GM15510 (cell line): Measurements from ENCODE around the gene ASPSCR1.

Experiments
- POLR2A ChIP-seq: IDR thresholded peaks from 3 replicates; pipeline ENCODE4 v1.6.1; 2011; ENCODE audit warnings: borderline replicate concordance; ENCODE audit not compliant: insufficient read length; ENCODE audit errors: extremely low read depth

Gene ASPSCR1

GRCh38 chr17:82059272-82060000, 82.0 kb downstream of the ASPSCR1 start:
- TF ChIP-seq POLR2A = no peak

GRCh38 chr17:82060001-82060380, 82.6 kb downstream of the ASPSCR1 start:
- no peak for TF ChIP-seq POLR2A

- TF ChIP-seq POLR2A = no peak
These were observed 83.2 kb downstream of the ASPSCR1 start for GRCh38 chr17:82060614-82061013.

GRCh38 chr17:82061047-82061925, 83.9 kb downstream of the ASPSCR1 start:
- no peak for TF ChIP-seq POLR2A

- no peak for TF ChIP-seq POLR2A
These were observed 84.9 kb downstream of the ASPSCR1 start for GRCh38 chr17:82062076-82062983.

GRCh38 chr17:82062984-82063368, 85.5 kb downstream of the ASPSCR1 start:
- no peak for TF ChIP-seq POLR2A

GRCh38 chr17:82063424-82064415, 86.3 kb downstream of the ASPSCR1 start:
- TF ChIP-seq POLR2A = no peak

- TF ChIP-seq POLR2A = no peak
These were observed 87.2 kb downstream of the ASPSCR1 start for GRCh38 chr17:82064433-82065192.

GRCh38 chr17:82065193-82065637, 87.8 kb downstream of the ASPSCR1 start:
- TF ChIP-seq POLR2A = no peak

GRCh38 chr17:82065638-82066303, 88.3 kb downstream of the ASPSCR1 start, which contains the start of gene DUS1L:
DUS1L (minus strand) TSS chr17:82065804; CDS start chr17:82065059, 745 bp downstream.
- TF ChIP-seq POLR2A = peak; percentile 87
